Epithelial cell of esophagus (primary cell): ENCODE measurements around the gene TDRD9.
A peak's percentile ranks its signal among the peaks of the same experiment; 100 is the strongest.

Source experiments
- DNase-seq: peaks from one replicate; pipeline ENCODE4 v3.0.0; 2010; ENCODE audit warnings: low read depth
- H3K4me3 ChIP-seq: 2 replicates; pipeline ENCODE4 v1.5.1; 2011; ENCODE audit warnings: mild to moderate bottlenecking, low read length, control low read depth
- TF ChIP-seq, protein P1 (sequence below): IDR thresholded peaks from 2 replicates; pipeline ENCODE4 v1.5.1; 2011; ENCODE audit warnings: low read depth, mild to moderate bottlenecking, low read length, control low read depth, inconsistent platforms; ENCODE audit not compliant: insufficient read depth; ENCODE audit errors: missing control alignments

The TDRD9 gene

DNA sequence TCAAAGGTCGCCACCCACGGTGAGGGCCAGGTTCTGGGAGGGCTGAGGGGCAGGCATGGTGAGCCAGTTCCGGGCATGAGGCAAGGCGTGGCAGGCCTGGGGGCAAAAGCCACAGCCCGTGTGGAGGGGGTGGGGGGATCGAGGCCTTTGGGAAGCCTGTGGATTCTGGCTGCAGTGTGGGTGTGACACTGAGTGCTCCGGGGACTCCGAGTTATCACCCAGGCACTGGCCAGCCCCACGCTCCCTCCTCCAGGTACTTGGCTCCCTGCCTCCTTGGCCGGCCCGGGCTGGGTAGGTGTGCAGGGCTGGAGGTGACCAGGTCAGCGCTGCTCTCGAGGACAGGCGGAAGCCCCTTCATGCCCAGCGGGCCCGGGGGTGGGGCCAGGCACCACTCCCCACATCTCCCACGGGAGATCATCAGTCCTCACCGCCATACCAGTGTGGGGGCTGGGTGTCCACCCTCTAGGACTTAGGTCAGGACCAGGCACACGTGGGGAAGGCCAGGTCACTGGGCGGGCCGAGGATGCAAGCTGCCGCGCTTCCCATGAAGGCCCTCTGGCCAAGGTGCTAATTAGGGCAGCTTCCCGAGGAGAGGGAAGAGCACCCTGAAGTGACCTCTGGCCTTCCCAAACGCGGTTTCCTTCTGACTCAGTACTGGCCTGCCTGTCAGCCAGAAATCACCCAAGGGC lies 34.1 kb upstream of the TDRD9 start:
- TF ChIP-seq, protein P1, sequence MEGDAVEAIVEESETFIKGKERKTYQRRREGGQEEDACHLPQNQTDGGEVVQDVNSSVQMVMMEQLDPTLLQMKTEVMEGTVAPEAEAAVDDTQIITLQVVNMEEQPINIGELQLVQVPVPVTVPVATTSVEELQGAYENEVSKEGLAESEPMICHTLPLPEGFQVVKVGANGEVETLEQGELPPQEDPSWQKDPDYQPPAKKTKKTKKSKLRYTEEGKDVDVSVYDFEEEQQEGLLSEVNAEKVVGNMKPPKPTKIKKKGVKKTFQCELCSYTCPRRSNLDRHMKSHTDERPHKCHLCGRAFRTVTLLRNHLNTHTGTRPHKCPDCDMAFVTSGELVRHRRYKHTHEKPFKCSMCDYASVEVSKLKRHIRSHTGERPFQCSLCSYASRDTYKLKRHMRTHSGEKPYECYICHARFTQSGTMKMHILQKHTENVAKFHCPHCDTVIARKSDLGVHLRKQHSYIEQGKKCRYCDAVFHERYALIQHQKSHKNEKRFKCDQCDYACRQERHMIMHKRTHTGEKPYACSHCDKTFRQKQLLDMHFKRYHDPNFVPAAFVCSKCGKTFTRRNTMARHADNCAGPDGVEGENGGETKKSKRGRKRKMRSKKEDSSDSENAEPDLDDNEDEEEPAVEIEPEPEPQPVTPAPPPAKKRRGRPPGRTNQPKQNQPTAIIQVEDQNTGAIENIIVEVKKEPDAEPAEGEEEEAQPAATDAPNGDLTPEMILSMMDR, result no peak
- no peak for DNase-seq
- H3K4me3 ChIP-seq, result no peak overlapping the region

DNA sequence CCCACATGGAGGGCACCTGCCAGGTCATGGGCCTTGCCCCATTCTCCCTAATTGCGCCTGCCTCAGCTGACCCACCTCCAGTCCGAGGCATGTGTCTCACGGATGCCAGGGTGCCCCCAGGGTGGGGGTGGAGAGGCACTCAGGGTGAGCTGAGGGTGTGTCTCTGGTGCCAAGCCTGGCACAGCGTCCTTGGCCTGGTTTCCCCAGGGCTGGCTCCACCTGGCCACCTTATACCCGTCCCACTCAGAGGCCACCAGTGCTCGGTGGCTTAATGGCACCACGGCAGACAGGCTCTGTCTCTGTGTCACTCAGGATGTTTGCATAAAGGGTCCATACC lies 33.6 kb upstream of the TDRD9 start:
- TF ChIP-seq, protein P1, result no peak
- DNase-seq, result no peak

DNA sequence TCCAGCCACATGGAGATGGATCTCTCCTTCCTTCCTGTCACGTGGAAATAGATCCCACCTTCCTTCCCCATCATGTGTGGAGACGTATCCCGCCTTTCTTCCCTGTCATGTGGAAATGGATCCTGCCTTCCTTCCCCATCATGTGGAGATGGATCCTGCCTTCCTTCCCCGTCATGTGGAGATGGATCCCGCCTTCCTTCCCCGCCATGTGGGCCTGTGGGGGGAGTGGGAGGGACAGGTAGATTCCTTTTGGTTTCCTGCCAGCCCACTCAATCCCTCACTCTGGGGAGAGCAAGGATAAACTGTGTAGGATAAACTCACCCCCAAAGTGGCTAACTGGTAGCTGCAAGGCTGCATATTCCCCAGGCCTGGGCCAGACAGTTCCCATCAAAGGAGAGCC lies 31.7 kb upstream of the TDRD9 start:
- no peak overlapping the region for H3K4me3 ChIP-seq
- TF ChIP-seq, protein P1, result no peak
- no peak for DNase-seq

More for the DNA sequence above, 33.6 kb upstream of the TDRD9 start:
- H3K4me3 ChIP-seq, result no peak overlapping the region

DNA sequence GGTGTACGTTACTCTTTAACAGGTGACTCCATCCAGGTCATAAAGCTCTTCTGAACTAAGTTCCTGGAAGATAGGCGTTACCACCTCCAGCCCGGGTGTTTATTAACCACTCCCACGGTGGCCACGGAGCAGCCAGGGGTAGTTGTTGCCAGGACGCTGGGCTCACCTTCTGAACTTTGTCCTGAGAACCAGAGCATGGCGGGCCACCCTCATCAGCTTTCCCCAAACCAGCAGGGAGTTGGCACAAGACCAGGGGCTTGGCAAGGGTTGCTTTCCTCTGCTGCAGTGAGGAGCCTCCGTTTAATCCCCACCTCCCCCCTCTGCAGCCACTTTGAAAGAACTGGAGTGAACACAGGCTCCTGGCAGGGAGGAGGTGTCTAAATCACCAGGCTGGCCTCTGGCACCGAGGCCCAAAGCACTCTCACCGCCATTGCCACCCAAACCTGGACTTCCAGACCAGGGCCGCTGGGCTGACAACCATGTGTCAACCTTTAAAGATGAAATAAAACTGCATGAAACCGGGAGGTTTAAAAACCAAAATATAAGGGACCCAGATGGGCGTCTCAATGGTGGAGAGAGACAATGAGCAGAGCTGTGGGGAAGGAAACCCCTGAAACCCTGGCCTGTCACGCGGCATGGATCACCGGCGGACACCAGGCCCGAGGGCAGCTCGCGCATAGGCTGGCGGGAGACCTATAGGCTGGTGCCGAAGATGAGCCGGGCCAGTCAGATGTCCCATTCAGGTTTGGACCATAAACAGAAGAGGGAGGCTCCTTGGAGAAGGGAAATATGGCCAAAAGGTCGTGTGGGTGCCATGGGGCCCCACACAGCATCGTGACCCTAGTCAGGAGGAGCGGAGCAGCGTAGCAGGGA lies 30.9 kb upstream of the TDRD9 start:
- no peak for DNase-seq
- TF ChIP-seq, protein P1, result no peak
- H3K4me3 ChIP-seq, result no peak overlapping the region

DNA sequence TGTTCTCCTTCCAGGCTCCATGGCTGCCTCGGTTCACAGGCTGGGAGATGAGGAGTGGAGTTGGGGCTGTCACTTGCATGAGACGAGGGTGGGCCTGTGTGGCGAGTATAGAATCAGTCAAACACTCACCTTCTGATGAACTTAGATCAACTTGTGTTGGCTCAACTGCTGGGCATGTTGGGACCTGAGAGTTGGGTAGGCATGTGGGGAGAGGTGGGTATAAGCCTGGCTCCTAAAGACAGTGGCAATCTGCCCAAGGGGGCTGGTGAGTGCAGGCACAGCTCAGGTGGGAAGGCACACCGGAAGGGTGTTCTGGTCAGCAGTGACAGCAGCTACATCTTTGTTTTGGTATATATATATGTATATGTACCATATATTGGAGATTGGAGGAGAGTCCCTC lies 30.1 kb upstream of the TDRD9 start:
- no peak overlapping the region for H3K4me3 ChIP-seq
- DNase-seq, result peak; percentile 83
- TF ChIP-seq, protein P1, result no peak

DNA sequence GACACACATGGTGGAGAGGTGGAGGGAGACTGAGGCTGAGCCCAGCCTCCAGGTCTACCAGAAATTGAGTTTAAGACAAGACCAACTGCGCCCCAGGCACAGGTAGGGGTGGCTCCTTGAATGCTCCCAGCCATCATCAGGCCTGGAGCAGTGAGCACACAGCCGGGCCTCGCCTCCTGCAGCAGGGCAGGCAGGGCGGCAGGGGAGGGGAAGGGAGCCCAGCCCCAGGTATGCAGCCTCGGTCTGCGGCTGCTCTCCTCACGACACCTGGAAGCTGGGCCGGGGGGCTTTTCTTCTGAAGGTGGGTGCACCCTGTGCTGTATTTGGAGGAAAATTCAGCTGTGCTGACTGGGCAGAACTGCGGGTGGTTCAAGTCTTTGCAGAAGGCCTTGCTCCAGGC lies 29.5 kb upstream of the TDRD9 start:
- DNase-seq, result no peak
- TF ChIP-seq, protein P1, result no peak
- no peak overlapping the region for H3K4me3 ChIP-seq
